Endothelial cell of umbilical vein (primary cell): ENCODE measurements around the gene AMHR2. TPM values are rescaled to one million over a fixed set of nuclear protein-coding genes. Genes with fewer than 3 reads are reported as not detected.
"Not testable (repeated sequence)": the region's sequence is repeated elsewhere in the genome, so short reads cannot be mapped to it uniquely, and the experiment has no call there.

Source experiments
- BruUV-seq: library from RNA; stranded (reverse); fragments of 400-500 nt; replicated peaks from 2 replicates; lab custom pipeline; 2021; lab: Mats Ljungman, UMichigan
- CTCF ChIA-PET: fragments of 300-600, 350-600 bp; sonication (Branson Sonifier 250); formaldehyde crosslinking; loops from one replicate; lab custom pipeline; 2021; ENCODE audit warnings: antibody characterized with exemption, inconsistent platforms; lab: Charles Lee
- POLR2A ChIA-PET: fragments of 300-600, 350-600 bp; sonication (Branson Sonifier 250); formaldehyde crosslinking; loops from one replicate; lab custom pipeline; 2021; ENCODE audit warnings: antibody characterized with exemption, inconsistent platforms; lab: Charles Lee
- DNase-seq: peaks from one replicate; pipeline ENCODE4 v3.0.0-alpha.2; 2011; ENCODE audit warnings: low read depth, low spot score
- FAIRE-seq: peaks from 2 replicates; lab custom pipeline; 2011; peaks lifted over from hg19 to GRCh38; lab: Jason Lieb, UNC
- H2AFZ ChIP-seq: 2 replicates; pipeline ENCODE4 v1.6.0; 2012; ENCODE audit warnings: low read depth, low read length, control low read depth, inconsistent platforms
- H3K27ac ChIP-seq: 2 replicates; pipeline ENCODE4 v1.5.1; 2011; ENCODE audit warnings: low read depth, mild to moderate bottlenecking, control low read depth, low read length, moderate library complexity; ENCODE audit not compliant: insufficient read depth
- H3K27me3 ChIP-seq, 2 experiments: 2 replicates each; pipeline versions ENCODE4 v1.6.0 to v1.6.1; 2011; ENCODE audit warnings: low read length in 2 of 2, mixed read lengths in 1 of 2; ENCODE audit not compliant: control insufficient read depth in 2 of 2, insufficient read depth in 2 of 2
- H3K36me3 ChIP-seq, 2 experiments: 2 replicates in 1 of 2; 3 replicates in 1 of 2; pipeline ENCODE4 v1.5.1; 2011; ENCODE audit warnings: low read length in 2 of 2, mild to moderate bottlenecking in 1 of 2, moderate library complexity in 1 of 2; ENCODE audit not compliant: control insufficient read depth in 2 of 2, insufficient read depth in 2 of 2; ENCODE audit errors: extremely low read depth in 1 of 2
- H3K4me1 ChIP-seq: 3 replicates; pipeline ENCODE4 v1.5.1; 2011; ENCODE audit warnings: mild to moderate bottlenecking, low read length; ENCODE audit not compliant: control insufficient read depth, insufficient read depth; ENCODE audit errors: extremely low read depth
- H3K4me2 ChIP-seq: 2 replicates; pipeline ENCODE4 v1.6.1; 2011; ENCODE audit warnings: low read length, control low read depth, mixed read lengths; ENCODE audit not compliant: insufficient read depth
- H3K4me3 ChIP-seq, 3 experiments: fragments of 200-600 bp in 1 of 3; sonication (generic), shearing (Covaris generic) in 1 of 3; replicated peaks in 1 of 3; 2 replicates each; pipeline ENCODE4 v1.5.1; 2011 to 2016; ENCODE audit warnings: control low read depth in 3 of 3, low read length in 3 of 3, mild to moderate bottlenecking in 2 of 3, inconsistent platforms in 1 of 3, low read depth in 1 of 3, moderate library complexity in 1 of 3; ENCODE audit not compliant: insufficient read depth in 1 of 3
- H3K79me2 ChIP-seq: 2 replicates; pipeline ENCODE4 v1.6.0; 2012; ENCODE audit warnings: low read length, inconsistent platforms; ENCODE audit not compliant: control insufficient read depth, insufficient read depth
- H3K9ac ChIP-seq: replicated peaks from 2 replicates; pipeline ENCODE3; 2011; ENCODE audit warnings: low read length, control low read depth; ENCODE audit not compliant: insufficient read depth; ENCODE audit errors: extremely low read depth
- H3K9me1 ChIP-seq: replicated peaks from 3 replicates; pipeline ENCODE4 v1.6.0; 2011; ENCODE audit warnings: mild to moderate bottlenecking, low read length; ENCODE audit not compliant: control insufficient read depth, insufficient read depth; ENCODE audit errors: extremely low read depth
- H3K9me3 ChIP-seq: replicated peaks from 2 replicates; pipeline ENCODE4 v1.5.1; 2012; ENCODE audit warnings: low read length, inconsistent platforms; ENCODE audit not compliant: control insufficient read depth, insufficient read depth
- H4K20me1 ChIP-seq: replicated peaks from 2 replicates; pipeline ENCODE3; 2011; ENCODE audit warnings: mild to moderate bottlenecking, low read length; ENCODE audit not compliant: control insufficient read depth, insufficient read depth; ENCODE audit errors: extremely low read depth
- CTCF ChIP-seq, 2 donors: IDR thresholded peaks; 1 replicate in 1 of 2; 2 replicates in 1 of 2; pipeline ENCODE4 v1.5.1; 2011; ENCODE audit warnings: low read length in 2 of 2, mild to moderate bottlenecking in 2 of 2, moderate library complexity in 2 of 2, control low read depth in 1 of 2, inconsistent platforms in 1 of 2, low read depth in 1 of 2; ENCODE audit not compliant: insufficient read depth in 1 of 2; ENCODE audit errors: extremely low read depth in 1 of 2
- EZH2 ChIP-seq: IDR thresholded peaks from 2 replicates; pipeline ENCODE4 v1.6.1; 2012; ENCODE audit warnings: borderline replicate concordance, low read depth, mild to moderate bottlenecking, moderate library complexity, low read length, inconsistent platforms; ENCODE audit not compliant: severe bottlenecking
- FOS ChIP-seq: IDR thresholded peaks from 2 replicates; pipeline ENCODE4 v1.6.1; 2011; ENCODE audit warnings: mild to moderate bottlenecking, low read length, moderate library complexity, borderline replicate concordance; ENCODE audit not compliant: insufficient read depth
- GATA2 ChIP-seq: IDR thresholded peaks from 2 replicates; pipeline ENCODE4 v1.7.0; 2011; ENCODE audit warnings: low read depth, mild to moderate bottlenecking, moderate library complexity, mixed read lengths, low read length; ENCODE audit not compliant: insufficient read length, insufficient read depth
- JUN ChIP-seq: IDR thresholded peaks from 2 replicates; pipeline ENCODE4 v1.6.1; 2011; ENCODE audit warnings: borderline replicate concordance, low read depth; ENCODE audit not compliant: insufficient read length, insufficient read depth
- MAX ChIP-seq: IDR thresholded peaks from 2 replicates; pipeline ENCODE4 v1.6.1; 2011; ENCODE audit not compliant: insufficient read depth, insufficient read length
- MYC ChIP-seq: IDR thresholded peaks from one replicate; pipeline ENCODE4 v1.6.1; 2011; ENCODE audit warnings: mild to moderate bottlenecking, low read depth, low read length
- POLR2A ChIP-seq: IDR thresholded peaks from 2 replicates; pipeline ENCODE4 v1.6.1; 2012; ENCODE audit warnings: low read depth, mild to moderate bottlenecking, control low read depth, low read length
- POLR2AphosphoS5 ChIP-seq: IDR thresholded peaks from 2 replicates; pipeline ENCODE4 v1.6.1; 2012; ENCODE audit warnings: low read depth, mild to moderate bottlenecking, control low read depth, low read length, moderate library complexity; ENCODE audit not compliant: insufficient read depth
- dilution Hi-C: fragments of 300-500 bp; cut with MboI; formaldehyde crosslinking; loops from one replicate; pipeline ENCODE4 v1.15.0; 2019; ENCODE audit warnings: low sequenced_read_pairs; ENCODE audit not compliant: extremely low pct_ligation_motif_present
- intact Hi-C: fragments of 100-400 bp; cut with micrococcal nuclease; formaldehyde crosslinking; loops from one replicate; pipeline ENCODE4 v1.10.0; 2022
- polyA plus RNA-seq, 4 experiments: library from polyadenylated mRNA; depleted of rRNA in 3 of 4; stranded (reverse) in 3 of 4; unstranded in 1 of 4; fragments of >200 nt; gene quantifications; 2 replicates each; pipeline versions ENCODE4 v1.2.1 to v1.2.3, GENCODE V29; 2011 to 2012; ENCODE audit warnings: missing spikeins in 1 of 4
- total RNA-seq: library from RNA; stranded (reverse); gene quantifications from 2 replicates; pipeline ENCODE4 v1.2.3, GENCODE V29; 2021

AMHR2 gene
- total and polyA plus RNA-seq, 2 donors (not counting 3 experiments of a cell fraction or from before 2014, with no cell fraction given), result not detected

GRCh38 chr12:53430116-53430515 is 6.5 kb downstream of the AMHR2 start:
- H3K27me3 ChIP-seq, result no peaks in the 10 kb centered on the region
- H2AFZ ChIP-seq, result no peak overlapping the region
- no peak overlapping the region for H3K4me2 ChIP-seq
- dilution Hi-C loops, result no loop called here
- no TSS peak for BruUV-seq
- TF ChIP-seq POLR2A, result no peak
- no peak for TF ChIP-seq MYC
- TF ChIP-seq JUN, result no peak
- no peak for TF ChIP-seq MAX
- TF ChIP-seq GATA2, result no peak
- H3K36me3 ChIP-seq, result no peaks in the 10 kb centered on the region
- DNase-seq, result no peak
- H3K27ac ChIP-seq, result no peak overlapping the region
- POLR2A ChIA-PET, result no interaction called here
- intact Hi-C loops, result no loop called here
- no peaks in the 10 kb centered on the region for H4K20me1 ChIP-seq
- H3K4me1 ChIP-seq, result no peaks in the 10 kb centered on the region
- H3K79me2 ChIP-seq, result no peaks in the 10 kb centered on the region
- no peak overlapping the region for H3K4me3 ChIP-seq
- no peaks in the 10 kb centered on the region for H3K9me3 ChIP-seq
- no peak for FAIRE-seq
- no peak overlapping the region for H3K9ac ChIP-seq
- no peaks in the 10 kb centered on the region for H3K9me1 ChIP-seq
- CTCF ChIA-PET, result interaction anchor here (1.1 to 3.3 kb wide), 3 partner anchors 9 to 78 kb away, joined by 4 to 35 read pairs (median 17); no protein-coding TSS in a partner anchor

GRCh38 chr12:53431187-53431586 is 7.5 kb downstream of the AMHR2 start:
- no peaks in the 10 kb centered on the region for H3K36me3 ChIP-seq
- H3K27ac ChIP-seq, result no peak overlapping the region
- POLR2A ChIA-PET, result no interaction called here
- no peaks in the 10 kb centered on the region for H3K4me1 ChIP-seq
- H3K79me2 ChIP-seq, result no peaks in the 10 kb centered on the region
- TF ChIP-seq EZH2 (no peak), POLR2AphosphoS5 (no peak), CTCF (IDR thresholded peaks at IDR 0.05; ENCODE audit: extremely low read depth in 1 of 2, insufficient read depth in 1 of 2, low read depth in 1 of 2, low read length in 2 of 2) (no peak), MAX (no peak), JUN (no peak), MYC (no peak), POLR2A (no peak), FOS (no peak)
- CTCF ChIA-PET, result interaction anchor here (0.7 to 3.2 kb wide), 5 partner anchors 9 to 110 kb away, joined by 3 to 17 read pairs (median 3); partner anchors contain the start of gene AAAS
- no peaks in the 10 kb centered on the region for H3K27me3 ChIP-seq
- DNase-seq, result no peak
- H2AFZ ChIP-seq, result no peak overlapping the region
- intact Hi-C loops, result no loop called here
- H3K9me3 ChIP-seq, result no peaks in the 10 kb centered on the region
- dilution Hi-C loops, result no loop called here
- no peaks in the 10 kb centered on the region for H4K20me1 ChIP-seq
- no peak overlapping the region for H3K4me3 ChIP-seq
- no peak for FAIRE-seq
- H3K9ac ChIP-seq, result no peak overlapping the region
- no peaks in the 10 kb centered on the region for H3K9me1 ChIP-seq
- H3K4me2 ChIP-seq, result no peak overlapping the region
- no TSS peak for BruUV-seq

- H3K9ac ChIP-seq, H3K36me3 ChIP-seq, BruUV-seq, H4K20me1 ChIP-seq, H3K4me1 ChIP-seq, H2AFZ ChIP-seq, CTCF ChIA-PET, H3K4me2 ChIP-seq, H3K4me3 ChIP-seq, H3K79me2 ChIP-seq, H3K9me3 ChIP-seq, intact Hi-C loops, POLR2A ChIA-PET, H3K27me3 ChIP-seq, DNase-seq, dilution Hi-C loops, H3K27ac ChIP-seq, FAIRE-seq, H3K9me1 ChIP-seq: not testable (repeated sequence)
Measured at GRCh38 chr12:53435326-53435725, 11.7 kb downstream of the AMHR2 start.
